Measurements from ENCODE around the gene GLRX5.
A peak's percentile ranks its signal among the peaks of the same experiment; 100 is the strongest.

GLRX5 gene

DNA sequence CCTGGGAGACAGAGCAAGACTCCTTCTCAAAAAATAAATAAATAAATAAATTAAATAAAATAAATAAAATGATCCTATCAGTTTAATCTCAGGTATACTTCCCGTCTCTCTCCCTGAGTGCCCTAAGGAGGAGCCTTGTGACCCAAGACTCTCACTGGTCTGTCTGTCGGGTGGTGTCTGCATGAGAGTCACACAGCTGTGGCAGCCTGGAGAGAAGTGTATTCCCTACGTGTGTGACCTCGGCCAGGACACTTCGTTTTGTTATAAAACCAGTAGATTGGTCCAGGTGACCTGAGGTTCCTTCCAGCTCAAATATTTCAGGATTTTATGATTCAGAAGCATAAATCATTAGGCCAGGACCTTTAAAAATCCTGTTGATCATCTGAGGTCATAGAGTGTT, 23.2 kb upstream of the GLRX5 start:
- Histone ChIP-seq H3K4me3 (ENCODE audit: low read depth in 1 of 2, low read length in 2 of 2) (no peak overlapping the region), H3K27ac (ENCODE audit: low read depth, low read length) (no peak overlapping the region), H3K36me3 (ENCODE audit: insufficient read depth, low read length) (no peaks in the 10 kb centered on the region), H3K27me3 (ENCODE audit: control insufficient read depth in 1 of 2, insufficient read depth in 2 of 2, low read length in 2 of 2) (peaks cover 0 to 21% of the 10 kb centered on the region in 2 donors), H3K4me1 (ENCODE audit: insufficient read depth, low read length) (peaks cover 21% of the 10 kb centered on the region), H3K9ac (ENCODE audit: low read length) (no peak overlapping the region), H3K9me3 (ENCODE audit: low read length) (no peaks in the 10 kb centered on the region)

DNA sequence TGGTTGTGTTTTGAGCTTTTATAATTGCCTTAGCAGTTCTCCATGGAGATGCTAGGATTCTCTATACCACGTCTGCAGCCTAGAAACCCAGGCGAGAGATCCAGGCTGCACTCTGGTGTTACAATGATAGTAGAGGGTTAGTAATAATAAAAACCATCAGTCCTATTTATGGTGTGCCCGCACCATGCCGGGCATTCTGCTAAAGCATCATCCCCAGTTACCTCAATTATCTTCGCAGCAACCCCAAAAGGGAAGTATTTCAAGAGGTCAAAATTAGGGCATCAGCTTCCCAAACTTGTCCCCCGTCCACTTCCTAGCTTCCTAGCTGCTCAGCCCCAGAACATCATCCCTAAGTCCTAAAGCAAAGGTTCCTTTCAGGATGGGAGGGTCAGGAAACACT, 21.6 kb upstream of the GLRX5 start:
- peaks cover 28% of the 10 kb centered on the region for H3K4me1 ChIP-seq (ENCODE audit: insufficient read depth, low read length)
- H3K9ac ChIP-seq (ENCODE audit: low read length), result no peak overlapping the region
- H3K9me3 ChIP-seq (ENCODE audit: low read length), result no peaks in the 10 kb centered on the region
- no peak overlapping the region for H3K4me3 ChIP-seq (ENCODE audit: low read depth in 1 of 2, low read length in 2 of 2)
- peaks cover 0 to 29% of the 10 kb centered on the region in 2 donors for H3K27me3 ChIP-seq (ENCODE audit: control insufficient read depth in 1 of 2, insufficient read depth in 2 of 2, low read length in 2 of 2)
- no peaks in the 10 kb centered on the region for H3K36me3 ChIP-seq (ENCODE audit: insufficient read depth, low read length)
- H3K27ac ChIP-seq (ENCODE audit: low read depth, low read length), result no peak overlapping the region

DNA sequence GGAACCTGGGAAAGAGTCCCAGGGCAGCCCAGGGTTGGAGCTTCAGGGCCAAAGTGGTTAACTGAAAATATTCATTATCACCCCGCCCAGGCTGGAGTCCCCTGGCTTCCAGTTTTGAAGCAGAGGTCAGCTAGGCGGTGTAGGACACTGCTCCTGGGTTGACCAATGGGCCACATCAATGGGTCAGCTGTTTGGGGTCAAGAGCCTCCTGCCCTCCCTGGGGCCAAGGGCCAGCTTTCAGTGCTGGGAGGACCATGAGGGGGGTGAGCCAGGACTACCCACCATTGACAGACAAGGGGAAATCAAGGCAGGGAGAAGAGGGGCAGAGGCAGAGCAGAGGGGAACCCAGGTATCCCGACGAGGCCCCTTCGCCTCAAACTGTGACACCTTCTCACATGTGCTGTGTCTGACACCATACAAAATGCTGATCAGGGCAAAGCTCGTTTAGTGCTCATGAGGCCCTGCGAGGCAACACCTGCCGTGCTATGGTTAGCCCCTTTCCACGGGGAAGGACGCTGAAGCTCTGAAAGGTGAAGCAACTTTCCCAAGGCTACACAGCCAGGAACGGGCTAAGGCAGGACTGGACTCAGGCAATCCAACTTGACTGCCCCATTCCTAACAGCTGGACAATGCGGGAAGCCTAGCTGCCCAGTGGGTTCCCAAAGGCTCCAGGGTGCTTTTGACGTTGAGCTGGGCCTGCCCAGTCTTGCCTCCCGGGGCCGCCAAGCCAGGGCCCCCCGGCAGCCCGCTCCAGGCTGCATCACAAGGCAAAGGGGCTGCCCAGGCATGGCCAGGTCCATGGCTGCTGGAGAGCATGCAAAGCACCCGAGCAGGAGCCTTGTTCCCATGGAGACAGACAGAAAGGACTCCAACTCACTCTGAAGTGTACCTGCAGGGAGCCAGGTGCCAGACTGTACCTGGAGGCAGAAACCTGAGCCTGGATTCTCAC, 20.4 kb upstream of the GLRX5 start:
- no peaks in the 10 kb centered on the region for H3K36me3 ChIP-seq (ENCODE audit: insufficient read depth, low read length)
- peaks cover 0 to 29% of the 10 kb centered on the region in 2 donors for H3K27me3 ChIP-seq (ENCODE audit: control insufficient read depth in 1 of 2, insufficient read depth in 2 of 2, low read length in 2 of 2)
- H3K9me3 ChIP-seq (ENCODE audit: low read length), result no peaks in the 10 kb centered on the region
- H3K4me1 ChIP-seq (ENCODE audit: insufficient read depth, low read length), result peaks cover 39% of the 10 kb centered on the region
- no peak overlapping the region for H3K9ac ChIP-seq (ENCODE audit: low read length)
- peak overlapping the region in 1 of 2 donors; percentile 64 for H3K4me3 ChIP-seq (ENCODE audit: low read depth in 1 of 2, low read length in 2 of 2)
- H3K27ac ChIP-seq (ENCODE audit: low read depth, low read length), result peak overlapping the region; percentile 44

DNA sequence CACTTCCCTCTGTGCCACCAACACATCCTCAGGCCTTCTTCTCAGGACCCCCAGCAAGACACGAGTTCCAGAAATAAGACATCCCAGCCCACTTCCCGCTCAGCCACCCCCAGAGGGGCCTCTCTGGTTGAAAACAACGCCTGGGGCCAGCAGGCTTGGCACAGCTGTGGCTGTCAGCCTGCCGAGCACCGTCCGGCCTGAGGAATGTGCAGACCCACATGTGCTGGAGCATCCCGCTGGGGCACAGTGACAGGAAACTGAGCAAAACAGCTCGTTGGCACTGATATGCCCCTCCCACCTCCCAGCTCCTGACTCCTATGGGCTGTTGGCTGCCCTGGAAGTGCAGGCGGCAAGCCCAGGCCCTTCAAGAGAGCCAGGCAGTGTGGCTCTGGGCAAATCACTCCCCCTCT, 19.8 kb upstream of the GLRX5 start:
- Histone ChIP-seq H3K27ac (ENCODE audit: low read depth, low read length) (peak overlapping the region; percentile 44), H3K4me3 (ENCODE audit: low read depth in 1 of 2, low read length in 2 of 2) (peak overlapping the region; percentile 52 to 64), H3K4me1 (ENCODE audit: insufficient read depth, low read length) (peaks cover 44% of the 10 kb centered on the region)

DNA sequence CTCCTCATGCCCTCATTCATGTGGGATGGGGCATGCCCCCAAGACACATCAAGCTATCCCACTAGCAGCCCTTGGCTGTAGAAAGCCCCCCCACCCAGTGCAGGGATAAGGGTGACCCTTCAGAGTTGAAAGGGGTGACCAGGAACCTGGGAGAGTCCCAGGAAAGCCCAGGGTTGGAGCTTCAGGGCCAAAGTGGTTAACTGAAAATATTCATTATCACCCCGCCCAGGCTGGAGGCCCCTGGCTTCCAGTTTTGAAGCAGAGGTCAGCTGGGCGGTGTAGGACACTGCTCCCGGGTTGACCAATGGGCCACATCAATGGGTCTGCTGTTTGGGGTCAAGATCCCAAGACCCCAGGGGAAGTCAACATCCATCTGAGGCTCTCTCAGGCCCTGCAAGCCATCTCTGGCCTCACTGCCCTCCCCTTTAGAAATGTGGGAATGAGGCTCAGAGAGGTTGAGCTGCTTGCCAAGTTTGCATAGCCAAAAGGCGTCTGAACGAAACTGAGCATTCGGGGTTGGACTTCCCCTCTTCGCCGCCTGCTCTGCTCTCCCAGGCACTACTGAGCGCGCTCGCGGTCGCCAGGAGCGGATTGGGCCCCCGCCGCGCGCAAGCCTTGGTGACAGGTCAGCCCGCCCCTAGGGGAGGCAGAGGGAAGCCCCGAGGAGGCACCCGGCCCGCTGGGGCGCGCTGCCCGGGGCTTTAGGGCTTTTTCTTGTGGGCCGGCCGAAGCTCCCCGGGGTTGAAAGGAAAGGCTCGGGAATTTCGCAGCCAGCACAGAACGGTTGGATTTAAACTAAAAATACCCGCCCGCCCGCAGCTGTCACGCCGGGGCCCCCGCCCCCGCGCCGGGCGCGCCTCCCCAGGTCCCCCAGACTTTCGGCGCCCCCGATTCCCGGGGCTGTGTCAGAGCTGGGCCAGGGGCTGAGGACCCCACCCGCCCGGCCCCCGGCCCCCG, 19.0 kb upstream of the GLRX5 start:
- H3K4me3 ChIP-seq (ENCODE audit: low read depth in 1 of 2, low read length in 2 of 2), result peak overlapping the region; percentile 52 to 64
- H3K36me3 ChIP-seq (ENCODE audit: insufficient read depth, low read length), result no peaks in the 10 kb centered on the region
- H3K4me1 ChIP-seq (ENCODE audit: insufficient read depth, low read length), result peaks cover 47% of the 10 kb centered on the region
- peak overlapping the region; percentile 9 for H3K9ac ChIP-seq (ENCODE audit: low read length)
- peaks cover 0 to 29% of the 10 kb centered on the region in 2 donors for H3K27me3 ChIP-seq (ENCODE audit: control insufficient read depth in 1 of 2, insufficient read depth in 2 of 2, low read length in 2 of 2)
- H3K27ac ChIP-seq (ENCODE audit: low read depth, low read length), result peak overlapping the region; percentile 44
- no peaks in the 10 kb centered on the region for H3K9me3 ChIP-seq (ENCODE audit: low read length)

More for the DNA sequence above, 19.8 kb upstream of the GLRX5 start:
- no peak overlapping the region for H3K9ac ChIP-seq (ENCODE audit: low read length)
- H3K27me3 ChIP-seq (ENCODE audit: control insufficient read depth in 1 of 2, insufficient read depth in 2 of 2, low read length in 2 of 2), result peaks cover 0 to 29% of the 10 kb centered on the region in 2 donors
- H3K9me3 ChIP-seq (ENCODE audit: low read length), result no peaks in the 10 kb centered on the region
- H3K36me3 ChIP-seq (ENCODE audit: insufficient read depth, low read length), result no peaks in the 10 kb centered on the region

DNA sequence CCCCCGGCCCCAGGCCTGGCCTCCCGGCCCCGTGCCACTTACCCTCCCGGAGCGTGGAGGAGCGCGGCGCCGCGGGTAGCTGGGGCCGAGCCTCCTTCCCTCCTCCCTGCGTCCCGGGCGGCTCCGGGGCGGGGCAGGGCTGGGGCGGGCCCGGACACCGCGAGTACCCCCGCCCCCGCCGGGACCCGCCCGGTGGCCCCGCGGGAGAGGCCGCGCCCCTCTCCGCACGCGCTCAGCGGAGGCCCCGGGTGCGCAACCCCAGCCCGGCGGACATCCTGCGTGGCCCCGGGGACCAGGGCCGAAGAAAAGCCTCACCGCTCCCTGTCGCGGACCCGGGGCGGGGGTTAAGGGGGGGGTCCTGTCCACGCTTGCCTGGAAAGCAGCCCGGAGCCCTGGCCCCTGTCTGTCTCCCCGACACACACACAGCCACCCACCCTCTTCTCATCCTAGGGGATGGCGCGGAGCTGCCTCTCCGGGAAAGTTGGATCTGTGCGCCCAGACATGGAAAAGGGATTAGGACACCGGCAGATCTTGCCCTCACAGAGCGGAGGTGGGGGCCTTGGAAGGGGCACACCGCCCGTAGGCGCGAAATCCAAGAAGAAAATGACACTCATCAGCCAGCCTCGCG, 18.2 kb upstream of the GLRX5 start, which contains the start of gene SYNE3:
Gene SYNE3, minus strand, starts transcription at position 97 of the 628 bp plus-strand sequence. CDS start 40,829 bp downstream, outside the sequence.
- H3K4me3 ChIP-seq (ENCODE audit: low read depth in 1 of 2, low read length in 2 of 2), result peak within 1 kb of the TSS; percentile 52 to 64
- peak within 1 kb of the TSS; percentile 9 for H3K9ac ChIP-seq (ENCODE audit: low read length)
- peaks cover 47% of the 10 kb centered on the region for H3K4me1 ChIP-seq (ENCODE audit: insufficient read depth, low read length)
- H3K27me3 ChIP-seq (ENCODE audit: control insufficient read depth in 1 of 2, insufficient read depth in 2 of 2, low read length in 2 of 2), result peaks cover 0 to 29% of the 10 kb centered on the region in 2 donors
- no peaks in the 10 kb centered on the region for H3K36me3 ChIP-seq (ENCODE audit: insufficient read depth, low read length)
- H3K27ac ChIP-seq (ENCODE audit: low read depth, low read length), result peak within 1 kb of the TSS; percentile 52
- no peaks in the 10 kb centered on the region for H3K9me3 ChIP-seq (ENCODE audit: low read length)

DNA sequence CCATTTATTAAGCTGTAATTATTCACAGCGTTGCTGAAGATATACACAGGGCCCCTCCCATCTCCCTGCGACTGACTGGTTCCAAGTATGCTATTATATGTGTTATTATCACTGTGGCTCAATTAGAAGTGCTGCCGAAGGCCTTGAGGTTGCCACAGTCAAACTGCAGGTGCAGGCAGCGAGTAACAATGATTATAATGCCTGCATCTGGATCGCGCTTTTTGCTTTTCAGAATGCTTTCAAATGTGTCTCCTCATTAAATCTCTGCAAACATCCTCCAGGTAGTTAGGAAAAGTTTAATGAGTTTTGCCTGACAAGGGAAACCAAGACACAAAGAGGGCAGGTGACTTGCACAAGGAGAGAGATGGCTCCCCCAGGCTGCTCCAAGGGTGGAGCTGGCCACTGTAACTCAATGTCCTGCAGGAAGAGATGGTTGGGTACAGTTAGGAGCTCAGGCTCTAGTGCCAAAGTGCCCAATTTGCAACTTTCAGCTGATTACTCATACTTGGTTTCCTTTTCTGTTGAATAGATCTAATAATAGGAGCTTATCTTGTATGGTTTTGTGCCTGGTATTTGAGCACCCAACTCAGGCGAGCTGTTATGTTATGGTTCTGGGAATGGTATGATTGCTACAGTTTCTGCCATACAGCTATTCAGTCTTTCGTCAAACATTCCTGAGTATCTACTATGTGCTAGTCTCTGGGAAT, 16.7 kb upstream of the GLRX5 start:
- Histone ChIP-seq H3K4me3 (ENCODE audit: low read depth in 1 of 2, low read length in 2 of 2) (no peak overlapping the region), H3K27ac (ENCODE audit: low read depth, low read length) (no peak overlapping the region), H3K4me1 (ENCODE audit: insufficient read depth, low read length) (peaks cover 47% of the 10 kb centered on the region), H3K9me3 (ENCODE audit: low read length) (no peaks in the 10 kb centered on the region), H3K9ac (ENCODE audit: low read length) (no peak overlapping the region), H3K36me3 (ENCODE audit: insufficient read depth, low read length) (no peaks in the 10 kb centered on the region), H3K27me3 (ENCODE audit: control insufficient read depth in 1 of 2, insufficient read depth in 2 of 2, low read length in 2 of 2) (peaks cover 0 to 29% of the 10 kb centered on the region in 2 donors)

DNA sequence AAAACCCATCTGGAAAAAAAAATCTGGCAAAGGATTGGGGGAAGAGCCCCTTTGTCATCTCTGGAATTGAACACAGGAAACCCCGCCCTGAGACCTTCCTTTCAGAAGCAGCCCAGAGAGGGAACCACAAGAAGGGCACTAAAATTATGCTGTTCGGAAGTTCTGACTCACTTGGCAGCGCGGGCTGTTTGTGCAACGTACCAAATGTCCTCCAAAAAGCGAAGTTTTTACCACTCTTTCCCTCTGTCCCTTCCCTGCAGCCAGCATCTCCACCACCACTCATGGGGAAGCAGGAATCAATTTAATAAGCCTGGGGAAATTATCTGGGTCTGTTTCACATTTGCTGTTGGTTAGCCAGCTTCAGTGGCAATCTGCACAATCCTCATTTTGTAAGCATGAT, 15.2 kb upstream of the GLRX5 start:
- H3K4me3 ChIP-seq (ENCODE audit: low read depth in 1 of 2, low read length in 2 of 2), result no peak overlapping the region
- no peaks in the 10 kb centered on the region for H3K36me3 ChIP-seq (ENCODE audit: insufficient read depth, low read length)
- H3K9me3 ChIP-seq (ENCODE audit: low read length), result no peaks in the 10 kb centered on the region
- H3K9ac ChIP-seq (ENCODE audit: low read length), result no peak overlapping the region
- H3K27me3 ChIP-seq (ENCODE audit: control insufficient read depth in 1 of 2, insufficient read depth in 2 of 2, low read length in 2 of 2), result peaks cover 0 to 22% of the 10 kb centered on the region in 2 donors
- H3K27ac ChIP-seq (ENCODE audit: low read depth, low read length), result peak overlapping the region; percentile 29
- H3K4me1 ChIP-seq (ENCODE audit: insufficient read depth, low read length), result peaks cover 47% of the 10 kb centered on the region

DNA sequence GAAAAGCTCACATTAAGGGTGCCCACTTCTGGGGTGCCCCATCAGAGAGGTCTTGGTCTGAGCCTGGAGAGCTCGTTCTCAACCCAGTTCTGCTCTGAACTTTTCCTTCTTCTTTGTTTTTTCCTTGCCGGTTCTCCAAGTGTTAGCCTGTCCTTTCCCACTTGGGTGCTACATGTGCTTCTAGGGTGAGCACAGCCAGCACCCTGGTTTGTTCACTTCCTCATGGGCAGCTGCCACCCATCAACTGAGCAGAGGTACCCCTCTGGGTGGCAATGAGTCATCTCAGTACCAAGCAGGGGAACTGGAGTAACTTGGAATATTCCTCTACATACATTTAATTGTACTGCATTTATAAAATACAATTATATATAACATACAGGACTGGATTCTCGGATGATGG, 14.5 kb upstream of the GLRX5 start:
- Histone ChIP-seq H3K9ac (ENCODE audit: low read length) (no peak overlapping the region), H3K9me3 (ENCODE audit: low read length) (no peaks in the 10 kb centered on the region), H3K4me3 (ENCODE audit: low read depth in 1 of 2, low read length in 2 of 2) (no peak overlapping the region), H3K27ac (ENCODE audit: low read depth, low read length) (peak overlapping the region; percentile 29), H3K36me3 (ENCODE audit: insufficient read depth, low read length) (no peaks in the 10 kb centered on the region), H3K4me1 (ENCODE audit: insufficient read depth, low read length) (peaks cover 40% of the 10 kb centered on the region), H3K27me3 (ENCODE audit: control insufficient read depth in 1 of 2, insufficient read depth in 2 of 2, low read length in 2 of 2) (peaks cover 0 to 16% of the 10 kb centered on the region in 2 donors)

DNA sequence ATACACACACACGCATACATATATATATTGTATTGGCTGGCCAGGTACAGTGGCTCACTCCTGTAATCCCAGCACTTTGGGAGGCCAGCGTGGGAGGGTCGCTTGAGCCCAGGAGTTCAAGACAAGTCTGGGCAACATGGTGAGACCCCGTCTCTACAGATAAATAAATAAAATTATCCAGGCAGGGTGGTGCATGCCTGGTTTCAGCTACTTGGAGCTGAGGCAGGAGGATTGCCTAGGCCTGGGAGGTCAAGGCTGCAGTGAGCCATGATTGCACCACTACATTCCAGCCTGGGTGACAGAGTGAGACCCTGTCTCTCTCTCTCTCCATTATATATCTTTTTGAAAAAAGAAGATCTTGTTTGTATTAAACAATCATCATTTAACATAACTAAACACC, 13.8 kb upstream of the GLRX5 start:
- H3K9ac ChIP-seq (ENCODE audit: low read length), result no peak overlapping the region
- H3K4me1 ChIP-seq (ENCODE audit: insufficient read depth, low read length), result peaks cover 34% of the 10 kb centered on the region
- peaks cover 0 to 9% of the 10 kb centered on the region in 2 donors for H3K27me3 ChIP-seq (ENCODE audit: control insufficient read depth in 1 of 2, insufficient read depth in 2 of 2, low read length in 2 of 2)
- no peaks in the 10 kb centered on the region for H3K9me3 ChIP-seq (ENCODE audit: low read length)
- no peaks in the 10 kb centered on the region for H3K36me3 ChIP-seq (ENCODE audit: insufficient read depth, low read length)
- H3K27ac ChIP-seq (ENCODE audit: low read depth, low read length), result no peak overlapping the region
- H3K4me3 ChIP-seq (ENCODE audit: low read depth in 1 of 2, low read length in 2 of 2), result no peak overlapping the region

Data from muscle layer of colon (tissue), 2 donors.